8988T (cell line): ENCODE results near the gene TMEM164.

Source experiments
- DNase-seq: peaks from one replicate; pipeline ENCODE4 v3.0.0; 2011

Gene TMEM164

DNA sequence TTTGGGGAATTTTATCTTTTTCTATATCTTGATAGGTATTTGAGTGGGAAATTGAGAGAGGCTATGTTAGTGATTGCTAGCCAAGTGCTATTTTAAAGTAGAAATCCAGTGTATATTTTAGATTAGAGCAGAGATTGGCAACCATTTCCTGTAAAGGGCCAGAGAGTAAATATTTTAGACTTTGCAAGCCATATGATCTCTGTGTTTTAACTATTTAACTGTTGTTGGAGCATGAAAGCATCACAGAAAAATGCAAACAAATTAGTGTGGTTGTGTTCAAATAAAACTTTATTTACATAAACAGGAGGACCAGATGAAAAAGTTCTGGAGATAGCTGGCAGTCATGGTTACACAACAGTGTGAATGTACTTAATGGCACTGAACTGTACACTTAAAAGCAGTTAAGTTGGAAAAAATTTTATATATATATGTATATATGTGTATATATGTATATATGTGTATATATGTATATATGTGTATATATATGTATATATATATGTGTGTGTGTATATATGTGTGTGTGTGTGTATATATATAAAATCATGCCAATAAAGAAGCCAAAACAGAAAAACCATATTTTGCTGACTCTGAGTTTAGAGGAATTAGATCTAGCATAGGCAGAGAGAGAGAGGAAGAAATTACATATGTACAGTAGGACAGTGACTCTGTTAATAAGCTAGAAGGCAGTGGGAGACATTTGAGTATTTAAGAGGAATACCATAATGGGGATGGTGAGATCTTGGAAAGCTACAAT lies 83.4 kb downstream of the TMEM164 start:
- DNase-seq, result no peak

DNA sequence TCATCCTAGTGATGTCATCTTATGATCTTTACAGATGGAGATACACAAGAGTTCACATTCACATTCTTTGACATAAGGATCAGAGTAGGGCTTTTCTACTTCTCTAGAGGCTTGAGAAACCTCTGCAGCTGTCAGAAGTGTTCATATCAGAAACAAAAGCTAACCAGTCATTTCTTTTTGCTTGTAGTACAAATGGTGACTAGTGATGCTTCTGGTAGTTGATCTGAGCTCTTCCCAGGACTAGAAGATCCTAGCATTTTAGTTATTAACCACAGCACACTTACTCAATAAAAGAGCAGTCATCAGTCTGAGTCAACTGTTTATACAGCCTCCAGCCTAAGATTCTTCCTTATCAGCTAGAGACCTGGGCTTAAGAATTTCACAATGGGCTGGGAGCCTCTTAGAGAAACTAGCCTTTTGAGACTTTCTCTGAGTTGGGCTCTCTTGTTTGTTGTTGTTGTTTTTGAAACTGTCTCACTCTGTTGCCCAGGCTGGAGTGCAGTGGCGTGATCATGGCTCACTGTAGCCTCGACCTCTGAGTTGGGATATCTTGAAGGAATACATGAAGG lies 84.1 kb downstream of the TMEM164 start:
- DNase-seq, result no peak

- DNase-seq, result peak; percentile 17
Measured at GRCh38 chrX:110087485-110088356, 84.8 kb downstream of the TMEM164 start.

GRCh38 chrX:110089656-110090403 lies 86.9 kb downstream of the TMEM164 start:
- DNase-seq, result no peak

- DNase-seq, result no peak
Measured at GRCh38 chrX:110097920-110098319, 95.0 kb downstream of the TMEM164 start.

- DNase-seq, result no peak
Measured at GRCh38 chrX:110103344-110103743, 100.4 kb downstream of the TMEM164 start.

DNA sequence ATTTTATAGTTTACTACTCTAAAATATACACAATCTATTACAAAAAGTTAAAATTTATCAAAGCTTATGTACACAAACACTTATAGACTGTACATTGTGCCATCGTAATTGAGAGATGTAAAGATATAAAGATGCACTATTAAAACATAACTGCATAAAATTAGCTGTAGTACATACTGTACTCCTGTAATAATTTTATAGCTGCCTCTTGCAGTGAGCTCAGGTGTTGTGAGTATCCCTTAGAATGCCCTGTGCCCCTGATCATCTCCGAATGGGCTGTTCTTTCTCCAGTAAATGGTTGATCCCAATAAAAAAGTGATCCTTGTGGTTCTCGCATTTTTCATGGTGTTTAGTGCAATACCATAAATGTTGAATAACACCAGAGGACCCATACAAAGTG lies 101.2 kb downstream of the TMEM164 start:
- no peak for DNase-seq

GRCh38 chrX:110108381-110108821 lies 105.5 kb downstream of the TMEM164 start:
- no peak for DNase-seq

DNA sequence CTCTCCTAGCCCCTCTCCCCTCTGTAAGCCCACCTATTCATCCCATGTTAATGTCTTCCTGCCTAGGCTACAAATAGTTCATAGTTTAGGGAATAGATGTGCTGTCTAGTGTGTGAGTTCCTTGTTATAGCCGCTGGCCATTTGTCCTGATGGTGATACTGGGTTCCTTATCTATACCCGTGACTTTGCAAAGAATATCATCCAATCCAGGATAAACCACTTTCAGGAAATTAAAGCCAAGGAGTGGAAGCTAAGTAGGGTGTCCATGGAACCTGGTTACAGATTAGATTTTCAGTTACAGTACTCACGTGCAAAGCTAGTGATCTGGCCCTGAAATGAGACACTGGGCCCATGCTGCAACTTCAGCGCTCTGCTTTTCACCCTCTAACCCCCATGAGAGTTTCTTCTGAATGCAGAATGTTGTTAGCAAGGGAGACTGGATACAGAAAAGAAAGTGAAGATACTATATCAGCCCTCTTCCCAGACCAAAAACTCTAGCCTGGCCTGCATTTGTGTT lies 111.4 kb downstream of the TMEM164 start:
- no peak for DNase-seq

GRCh38 chrX:110116066-110116980 lies 113.4 kb downstream of the TMEM164 start:
- no peak for DNase-seq

GRCh38 chrX:110118530-110118929 lies 115.6 kb downstream of the TMEM164 start:
- DNase-seq, result no peak

GRCh38 chrX:110119480-110119879 lies 116.6 kb downstream of the TMEM164 start:
- no peak for DNase-seq

- no peak for DNase-seq
Measured at GRCh38 chrX:110120025-110120424, 117.1 kb downstream of the TMEM164 start.

- DNase-seq, result no peak
Measured at GRCh38 chrX:110123331-110123782, 120.4 kb downstream of the TMEM164 start.

DNA sequence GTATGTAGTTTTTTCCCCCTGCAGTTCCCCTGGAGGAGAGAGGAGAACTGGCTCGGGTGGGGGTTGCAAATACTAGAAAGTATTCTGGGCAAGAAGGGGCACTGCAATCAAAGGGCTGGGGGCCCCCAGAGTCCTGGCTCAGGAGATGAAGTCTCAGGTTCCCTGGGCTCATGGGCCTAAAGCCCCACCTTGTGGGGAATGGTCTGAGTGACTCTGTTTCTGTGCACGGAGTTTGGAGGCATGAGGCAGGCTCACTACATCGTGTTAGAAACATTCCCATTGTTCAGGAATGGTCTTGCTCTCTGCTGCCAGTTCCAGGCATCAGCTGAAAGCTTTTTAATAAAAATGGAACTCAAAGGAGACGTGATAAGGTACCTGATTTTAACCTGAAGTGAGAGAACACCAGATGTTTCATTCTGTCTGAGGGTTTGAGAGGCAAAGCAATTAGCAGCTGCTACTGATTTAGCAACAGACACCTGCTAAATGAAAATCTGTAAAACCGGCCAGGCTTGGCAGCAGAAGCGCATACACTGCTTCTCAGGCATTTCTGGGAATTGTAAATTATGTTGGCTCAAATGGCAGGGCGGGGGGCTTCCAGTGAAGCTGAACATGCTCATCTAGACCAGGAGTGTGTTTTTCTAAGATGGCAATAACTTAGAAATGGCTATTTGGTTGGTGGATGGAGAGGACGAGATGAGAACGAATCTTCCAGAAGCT lies 122.7 kb downstream of the TMEM164 start:
- DNase-seq, result no peak

DNA sequence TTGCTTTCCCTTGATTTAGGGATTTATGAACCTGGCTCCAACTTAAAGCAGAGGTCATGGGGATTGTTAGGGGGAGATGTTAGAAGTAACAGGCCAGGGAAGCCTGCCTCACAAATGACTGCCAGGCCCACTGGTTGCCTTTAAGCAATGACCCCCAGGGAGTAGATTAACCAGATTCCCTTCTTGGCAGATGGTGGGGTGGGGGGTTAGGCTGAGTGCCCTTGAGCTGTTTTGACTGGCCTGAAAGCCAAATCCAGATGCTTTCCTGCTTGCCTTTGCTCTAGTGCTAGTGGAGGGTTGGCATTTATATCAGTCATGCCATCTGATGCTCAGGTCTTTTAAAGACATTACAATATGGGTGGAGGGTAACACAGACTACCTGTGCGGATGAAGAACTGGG lies 128.1 kb downstream of the TMEM164 start:
- no peak for DNase-seq

- DNase-seq, result no peak
Measured at GRCh38 chrX:110132450-110133114, 129.7 kb downstream of the TMEM164 start.

DNA sequence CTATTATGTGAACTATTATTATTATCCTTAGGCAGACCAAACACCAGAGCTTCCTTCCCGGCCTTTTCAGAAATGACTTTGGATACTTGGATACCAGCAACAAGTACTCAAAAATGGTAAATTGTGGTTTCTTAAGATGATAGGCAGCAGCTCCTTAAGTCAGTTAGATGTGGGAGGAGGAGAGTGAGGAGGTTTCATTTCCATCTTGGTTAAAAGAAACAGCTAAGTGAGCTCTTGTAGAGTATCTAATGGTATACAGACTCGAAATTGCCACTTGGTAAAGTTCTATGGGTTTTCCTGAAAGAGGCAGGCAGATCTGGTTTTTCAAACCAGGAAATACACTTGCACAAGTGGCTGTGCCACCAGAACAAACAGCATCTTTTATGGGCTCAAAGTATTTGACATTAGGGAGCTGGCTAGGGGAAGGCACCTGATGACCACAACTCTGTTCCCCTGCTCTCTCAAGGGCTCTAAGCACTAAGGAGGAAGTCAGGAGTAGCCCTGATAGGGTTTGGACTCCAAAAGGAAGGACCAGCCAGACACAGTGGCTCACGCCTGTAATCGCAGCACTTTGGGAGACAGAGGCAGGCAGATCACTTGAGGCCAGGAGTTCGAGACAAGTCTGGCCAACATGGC lies 130.9 kb downstream of the TMEM164 start:
- no peak for DNase-seq

DNA sequence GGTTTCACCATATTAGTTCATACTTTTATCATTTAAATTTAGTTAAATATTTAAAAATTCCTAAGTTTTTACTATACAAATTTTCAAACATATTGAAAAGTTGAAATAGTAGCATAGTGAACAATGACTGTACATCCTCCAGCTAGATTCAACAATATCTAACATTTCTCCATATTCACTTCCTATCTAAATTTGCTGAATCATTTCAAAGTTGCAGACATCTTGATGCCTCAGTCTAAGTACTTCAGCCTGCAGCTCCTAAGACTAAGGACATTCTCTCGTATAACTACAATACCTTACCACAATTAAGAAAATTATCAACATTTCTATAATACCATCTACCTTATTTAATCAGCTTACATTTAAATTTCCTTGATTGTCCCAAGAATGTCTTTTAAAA lies 132.7 kb downstream of the TMEM164 start:
- DNase-seq, result no peak

- DNase-seq, result no peak
Measured at GRCh38 chrX:110136136-110136535, 133.2 kb downstream of the TMEM164 start.
